Heart left ventricle (tissue), 16 donors: Measurements from ENCODE around the gene ANKRD30B. TPM values are rescaled to one million over a fixed set of nuclear protein-coding genes. Genes with fewer than 3 reads are reported as not detected.
"Not testable (repeated sequence)": the region's sequence is repeated elsewhere in the genome, so short reads cannot be mapped to it uniquely, and the experiment has no call there.

Experiments used
- ATAC-seq, 4 donors: fragments of 200-7000 bp; cut with Tn5 transposase; one replicate each; pipeline ENCODE4 v1.9.1; 2020 to 2022; ENCODE audit warnings: moderate library complexity in 4 of 4, mild to moderate bottlenecking in 3 of 4, moderate number of reproducible peaks in 1 of 4
- DNase-seq, 5 donors: peaks; one replicate each; pipeline ENCODE4 v3.0.0-alpha.2; 2020
- H3K27ac ChIP-seq, 12 donors: fragments of 200-600 bp; sonication (generic) in 4 of 12; one replicate each; pipeline versions ENCODE4 v1.5.0 to v1.8.0; 2016 to 2022; ENCODE audit warnings: mild to moderate bottlenecking in 2 of 12
- H3K27me3 ChIP-seq, 9 donors: fragments of 200-600 bp; sonication (generic) in 2 of 9; one replicate each; pipeline versions ENCODE4 v1.5.1 to v1.8.0; 2016 to 2022; ENCODE audit warnings: mild to moderate bottlenecking in 3 of 9
- H3K36me3 ChIP-seq, 9 donors: fragments of 200-600 bp; sonication (generic) in 2 of 9; one replicate each; pipeline versions ENCODE4 v1.5.0 to v1.8.0; 2018 to 2022; ENCODE audit warnings: mild to moderate bottlenecking in 2 of 9
- H3K4me1 ChIP-seq, 12 donors: fragments of 200-600 bp; sonication (generic) in 4 of 12; one replicate each; pipeline versions ENCODE4 v1.5.0 to v1.8.0; 2016 to 2022; ENCODE audit warnings: mild to moderate bottlenecking in 3 of 12
- H3K4me3 ChIP-seq, 12 donors: fragments of 200-600 bp; sonication (generic) in 4 of 12; one replicate each; pipeline versions ENCODE4 v1.5.0 to v1.8.0; 2017 to 2022; ENCODE audit warnings: mild to moderate bottlenecking in 9 of 12, moderate library complexity in 4 of 12
- H3K9me3 ChIP-seq, 12 donors: fragments of 200-600 bp; sonication (generic) in 4 of 12; one replicate each; pipeline versions ENCODE4 v1.5.0 to v1.8.0; 2016 to 2022; ENCODE audit warnings: mild to moderate bottlenecking in 1 of 12
- WGBS, 4 donors: extraction: QIAGEN DNeasy Blood & Tissue Kit in 2 of 4; methylation state at CpG; one replicate each; pipeline versions ENCODE4 v1.1.5 to v1.1.7; 2013 to 2018; 5-methylcytosine and 5-hydroxymethylcytosine counted together
- intact Hi-C, 10 donors: fragments of 100-400 bp; cut with DNase I; formaldehyde crosslinking; loops; one replicate each; pipeline versions ENCODE4 v1.11.1 to v1.14.2; 2022
- polyA plus RNA-seq, 2 donors: library from polyadenylated mRNA; stranded (reverse); fragments of 200-250 nt; gene quantifications; one replicate each; pipeline ENCODE4 v1.2.3, GENCODE V29; 2013
- total RNA-seq, 9 donors: library from RNA; depleted of rRNA in 2 of 9; stranded (reverse); fragments of >200 nt in 2 of 9; fragmentation: NEBNext Ultra II Directional in 3 of 9; extraction: Animal tissue kit (Norgen Biotek cat#: 25700) in 3 of 9; gene quantifications; one replicate each; pipeline versions ENCODE4 v1.1.0 to v1.2.4, GENCODE V29; 2016 to 2023
- donor health status: ischemic (EF 13 %, LVEDD 7.1; RV severe dilation, severe dysfunction).
- donor health status: healthy with polysubstance abuse.
- donor health status: DM: no; HTN: yes; CAD: no.
- donor health status: DM: no; HTN: no; CAD: no.
- donor health status: ischemic (EF 25% LVEDD 6.9; RV normal size, moderate dysfunction).
- donor health status: ischemic (EF 25% LVEDD 5.7; RV mildly dilated, moderate dysfunction).
- donor health status: healthy.
- donor health status: DM: yes; HTN: yes; CAD: no.
- donor health status: ischemic (EF 35%, LVEDD 5.7; RV mildly dilated, moderate dysfunction).
- donor health status: nonischemic (EF 11% LVEDD 7.7; RV severe dilation, severe dysfunction).
- donor health status: DM: yes; HTN: yes; CAD: no.
- donor health status: PGD.
- donor health status: ischemic (EF 29% LVEDD 5.4; RV normal size, mild dysfunction).
- donor health status: nonischemic (EF 23%, LVEDD 6.1; RV moderate dilation, normal function).

The ANKRD30B gene
- total and polyA plus RNA-seq, 11 donors, result 0.06 to 0.27 TPM; not detected in 9

- DNase-seq, H3K27ac ChIP-seq, H3K36me3 ChIP-seq, H3K27me3 ChIP-seq, H3K4me3 ChIP-seq, ATAC-seq, H3K4me1 ChIP-seq, intact Hi-C loops, H3K9me3 ChIP-seq: not testable (repeated sequence)
- 8 to 71% (median 62%) methylated on average over 2 of the region's 2 CpGs for WGBS, 4 donors
Measured at GRCh38 chr18:14851533-14851932, 103.6 kb downstream of the ANKRD30B start.

- ATAC-seq, H3K4me1 ChIP-seq, H3K4me3 ChIP-seq, H3K27me3 ChIP-seq, H3K9me3 ChIP-seq, H3K36me3 ChIP-seq, intact Hi-C loops, DNase-seq, H3K27ac ChIP-seq: not testable (repeated sequence)
- WGBS, 4 donors, result 79 to 100% (median 85%) methylated on average over 6 to 16 of the region's 17 CpGs
Measured at GRCh38 chr18:14855634-14856033, 107.7 kb downstream of the ANKRD30B start.

- H3K27me3 ChIP-seq, intact Hi-C loops, H3K9me3 ChIP-seq, H3K36me3 ChIP-seq, H3K4me1 ChIP-seq, H3K4me3 ChIP-seq, DNase-seq, H3K27ac ChIP-seq, ATAC-seq: not testable (repeated sequence)
- 91 to 100% (median 95%) methylated on average over 7 to 8 of the region's 20 CpGs; no CpG with 5 or more reads in 1 of the 4 donors for WGBS, 4 donors
Measured at GRCh38 chr18:14856256-14856655, 108.3 kb downstream of the ANKRD30B start.

GRCh38 chr18:14858514-14858913 lies 110.5 kb downstream of the ANKRD30B start:
- DNase-seq, H3K36me3 ChIP-seq, ATAC-seq, H3K9me3 ChIP-seq, H3K27me3 ChIP-seq, intact Hi-C loops, H3K4me3 ChIP-seq, H3K27ac ChIP-seq, H3K4me1 ChIP-seq: not testable (repeated sequence)
- WGBS, 4 donors, result 94 to 100% methylated on average over 2 to 3 of the region's 10 CpGs; no CpG with 5 or more reads in 2 of the 4 donors

- H3K4me1 ChIP-seq, H3K9me3 ChIP-seq, DNase-seq, H3K27me3 ChIP-seq, H3K36me3 ChIP-seq, ATAC-seq, intact Hi-C loops, H3K27ac ChIP-seq, H3K4me3 ChIP-seq: not testable (repeated sequence)
- WGBS, 4 donors, result 83 to 91% (median 90%) methylated on average over 14 to 15 of the region's 15 CpGs; no CpG with 5 or more reads in 1 of the 4 donors
Measured at GRCh38 chr18:14859995-14860394, 112.0 kb downstream of the ANKRD30B start.

GRCh38 chr18:14866426-14866825 lies 118.5 kb downstream of the ANKRD30B start:
- ATAC-seq, result not testable (repeated sequence)

GRCh38 chr18:14867988-14868387 lies 120.0 kb downstream of the ANKRD30B start:
- peak in 1 of 5 donors; percentile 15 for DNase-seq
- H3K4me3 ChIP-seq, intact Hi-C loops, H3K27me3 ChIP-seq, H3K4me1 ChIP-seq, ATAC-seq, H3K27ac ChIP-seq, H3K9me3 ChIP-seq, H3K36me3 ChIP-seq: not testable (repeated sequence)
- WGBS, 4 donors, result 89 to 93% (median 89%) methylated on average over 4 of the region's 4 CpGs

More at GRCh38 chr18:14866426-14866825, 118.5 kb downstream of the ANKRD30B start:
- H3K9me3 ChIP-seq, H3K27me3 ChIP-seq, H3K4me3 ChIP-seq, H3K27ac ChIP-seq, H3K36me3 ChIP-seq, H3K4me1 ChIP-seq, intact Hi-C loops: not testable (repeated sequence)
- 86 to 93% (median 90%) methylated on average over 10 to 15 of the region's 15 CpGs for WGBS, 4 donors
- peak in 1 of 5 donors; percentile 18 for DNase-seq

GRCh38 chr18:14868825-14869224 lies 120.9 kb downstream of the ANKRD30B start:
- intact Hi-C loops, ATAC-seq, H3K27ac ChIP-seq, H3K4me1 ChIP-seq, H3K9me3 ChIP-seq, DNase-seq, H3K36me3 ChIP-seq, H3K27me3 ChIP-seq, H3K4me3 ChIP-seq: not testable (repeated sequence)
- WGBS, 4 donors, result 74 to 85% (median 81%) methylated on average over 3 to 4 of the region's 4 CpGs

- intact Hi-C loops, H3K9me3 ChIP-seq, H3K4me3 ChIP-seq, ATAC-seq, H3K4me1 ChIP-seq, H3K36me3 ChIP-seq, DNase-seq, H3K27ac ChIP-seq, H3K27me3 ChIP-seq: not testable (repeated sequence)
- 83 to 100% (median 87%) methylated on average over 1 to 14 of the region's 14 CpGs for WGBS, 4 donors
Measured at GRCh38 chr18:14878826-14879225, 130.9 kb downstream of the ANKRD30B start.
